HFF-Myc (cell line): ENCODE data around the gene ZNF674.
"Not testable (repeated sequence)": the region's sequence is repeated elsewhere in the genome, so short reads cannot be mapped to it uniquely, and the experiment has no call there.

ENCODE experiments used
- DNase-seq: peaks from one replicate; pipeline ENCODE4 v3.0.0-alpha.2; 2011; ENCODE audit warnings: low read depth; ENCODE audit errors: extremely low read depth
- H3K4me3 ChIP-seq: replicated peaks from 2 replicates; pipeline ENCODE4 v1.5.1; 2011; ENCODE audit warnings: low read depth, mild to moderate bottlenecking, control low read depth, low read length
- CTCF ChIP-seq: IDR thresholded peaks from 2 replicates; pipeline ENCODE4 v1.5.1; 2012; ENCODE audit warnings: mild to moderate bottlenecking, low read depth, low read length, control low read depth; ENCODE audit errors: missing control alignments

The ZNF674 gene

GRCh38 chrX:46506076-46506475, 39.1 kb downstream of the ZNF674 start:
- no peak overlapping the region for H3K4me3 ChIP-seq
- no peak for TF ChIP-seq CTCF
- no peak for DNase-seq

- H3K4me3 ChIP-seq, result no peak overlapping the region
Observed at GRCh38 chrX:46502848-46503247, 42.4 kb downstream of the ZNF674 start.

GRCh38 chrX:46500054-46500453, 45.2 kb downstream of the ZNF674 start:
- H3K4me3 ChIP-seq, result no peak overlapping the region
- no peak for DNase-seq
- TF ChIP-seq CTCF, result no peak

More at GRCh38 chrX:46502848-46503247, 42.4 kb downstream of the ZNF674 start:
- TF ChIP-seq CTCF, result no peak
- DNase-seq, result no peak

- TF ChIP-seq CTCF, result no peak
- H3K4me3 ChIP-seq, result no peak overlapping the region
Observed at GRCh38 chrX:46488712-46489111, 56.5 kb downstream of the ZNF674 start.

GRCh38 chrX:46485897-46486296, 59.3 kb downstream of the ZNF674 start:
- no peak for TF ChIP-seq CTCF
- no peak overlapping the region for H3K4me3 ChIP-seq
- DNase-seq, result no peak

More at GRCh38 chrX:46488712-46489111, 56.5 kb downstream of the ZNF674 start:
- DNase-seq, result no peak

- not testable (repeated sequence) for DNase-seq, H3K4me3 ChIP-seq
Observed at GRCh38 chrX:46478634-46479033, 66.6 kb downstream of the ZNF674 start.

GRCh38 chrX:46477435-46477834, 67.8 kb downstream of the ZNF674 start:
- TF ChIP-seq CTCF, result no peak
- no peak for DNase-seq
- H3K4me3 ChIP-seq, result no peak overlapping the region
